ENCODE results near the gene RYR2. TPM values are rescaled to one million over a fixed set of nuclear protein-coding genes. Genes with fewer than 3 reads are reported as not detected.

Gene RYR2
- total and polyA plus RNA-seq, 2 of the 8 experiments (the other 6 are each of a cell fraction or from before 2014, with no cell fraction given) = 1.3 to 4.4 TPM

- H2BK12ac ChIP-seq (ENCODE audit: low read depth, low read length) = no peak overlapping the region
- 90% methylated on average over 32 of the region's 32 CpGs; no CpG with 5 or more reads in 1 of the 2 experiments for WGBS, 2 experiments (ENCODE audit: extremely low coverage in 1 of 2, insufficient coverage in 1 of 2, insufficient read length in 1 of 2, insufficient replicate concordance in 2 of 2, low coverage in 1 of 2, low lambda C conversion rate in 2 of 2, missing lambda C conversion rate in 1 of 2)
- FAIRE-seq = no peak
Observed at GRCh38 chr1:237309595-237310118, 267.7 kb downstream of the RYR2 start.

More at GRCh38 chr1:237309595-237310118, 267.7 kb downstream of the RYR2 start:
- no peak for TF ChIP-seq GTF2F1 (IDR thresholded peaks at IDR 0.05; ENCODE audit: borderline replicate concordance, low read depth, low read length)
- no peak for TF ChIP-seq SP1 (IDR thresholded peaks at IDR 0.05; ENCODE audit: low read depth, low read length)
- peak; percentile 40 for TF ChIP-seq MAX (IDR thresholded peaks at IDR 0.05)
- Histone ChIP-seq H2BK120ac (replicated peaks; ENCODE audit: low read depth, low read length) (no peak overlapping the region), H3K23ac (ENCODE audit: insufficient read length) (no peak overlapping the region), H3K36me3 (ENCODE audit: control insufficient read depth in 2 of 4, insufficient read depth in 4 of 4, low read length in 3 of 4) (no peaks in the 10 kb centered on the region), H3K9me3 (ENCODE audit: insufficient read depth in 2 of 2, low read depth in 1 of 2, low read length in 1 of 2) (no peaks in the 10 kb centered on the region), H3K4me2 (ENCODE audit: insufficient read depth in 1 of 2, low read depth in 2 of 2, low read length in 2 of 2) (no peak overlapping the region), H3K27me3 (replicated peaks in 1 of 4; ENCODE audit: control insufficient read depth in 3 of 4, extremely low read depth in 1 of 4, insufficient read depth in 3 of 4, low read length in 3 of 4) (no peaks in the 10 kb centered on the region), H2AK5ac (ENCODE audit: low read depth, low read length) (no peak overlapping the region), H3K14ac (ENCODE audit: insufficient read length) (no peak overlapping the region), H3K4ac (replicated peaks; ENCODE audit: insufficient read length, low read depth, low read length) (no peak overlapping the region), H4K20me1 (replicated peaks in 1 of 2; ENCODE audit: control insufficient read depth in 1 of 2, insufficient read depth in 2 of 2, low read length in 2 of 2) (no peaks in the 10 kb centered on the region), H2AFZ (ENCODE audit: low read length) (no peak overlapping the region), H2BK5ac (ENCODE audit: low read depth, low read length) (no peak overlapping the region), H3K79me2 (ENCODE audit: control insufficient read depth in 1 of 2, insufficient read depth in 2 of 2, low read length in 2 of 2) (no peaks in the 10 kb centered on the region), H3K23me2 (ENCODE audit: low read depth, low read length) (no peaks in the 10 kb centered on the region), H4K8ac (ENCODE audit: extremely low read depth, insufficient read depth, low read length) (peak overlapping the region; percentile 79; the same call in 1 of the 2 replicates), H3K18ac (ENCODE audit: extremely low read depth, low read length) (no peak overlapping the region), H3K4me3 (ENCODE audit: extremely low read depth in 1 of 4, insufficient read depth in 2 of 4, low read depth in 3 of 4, low read length in 4 of 4) (no peak overlapping the region), H3K79me1 (ENCODE audit: low read depth, low read length) (no peaks in the 10 kb centered on the region), H3K9ac (replicated peaks in 1 of 4; ENCODE audit: extremely low read depth in 1 of 4, low read depth in 3 of 4, low read length in 3 of 4) (no peak overlapping the region), H2BK20ac (ENCODE audit: low read length) (no peak overlapping the region), H3K4me1 (replicated peaks in 1 of 4; ENCODE audit: control insufficient read depth in 3 of 4, insufficient read depth in 4 of 4, low read length in 3 of 4) (peaks cover 0 to 3% (median 0%) of the 10 kb centered on the region in 4 experiments; a peak in 1 of 7 replicates), H4K91ac (replicated peaks; ENCODE audit: insufficient read length, low read length) (no peak overlapping the region), H3K27ac (ENCODE audit: low read depth, low read length) (no peak overlapping the region), H2BK15ac (ENCODE audit: low read length) (no peak overlapping the region), H3K56ac (replicated peaks; ENCODE audit: insufficient read length, low read depth, low read length) (no peak overlapping the region), H4K5ac (ENCODE audit: insufficient read length, low read depth, low read length) (no peak overlapping the region)
- ChIA-PET CTCF (ENCODE audit: partially characterized antibody) (no interaction called here), POLR2A (ENCODE audit: partially characterized antibody) (no interaction called here)
- peak in 1 of 2 experiments; percentile 53 for DNase-seq (ENCODE audit: low read depth in 1 of 2, low spot score in 2 of 2)
